HepG2 (cell line): ENCODE measurements around the gene MYO18B.

ENCODE experiments used
- CTCF ChIP-seq: sonication (generic); formaldehyde crosslinking; IDR thresholded peaks from 2 replicates; pipeline ENCODE4 v1.5.0; 2020; ENCODE audit warnings: mild to moderate bottlenecking, missing genetic modification reagents, moderate library complexity
- ZBTB26 ChIP-seq: IDR thresholded peaks from 2 replicates; pipeline ENCODE4 v1.6.1; 2016; ENCODE audit warnings: missing compliant biosample characterization, missing genetic modification reagents, borderline replicate concordance
- ZNF501 ChIP-seq: sonication (generic); formaldehyde crosslinking; IDR thresholded peaks from 2 replicates; pipeline ENCODE4 v1.5.1; 2020; ENCODE audit warnings: mild to moderate bottlenecking, moderate library complexity, missing genetic modification reagents

GRCh38 chr22:25875461-25875860, 133.5 kb downstream of the MYO18B start:
- TF ChIP-seq ZBTB26 (CRISPR knock-in tag) (no peak), CTCF (CRISPR knock-in tag) (no peak), ZNF501 (CRISPR knock-in tag) (no peak)
